Cerebellar cortex (tissue), 1 donor: ENCODE data around the gene PIH1D1.
"Not testable (repeated sequence)": the region's sequence is repeated elsewhere in the genome, so short reads cannot be mapped to it uniquely, and the experiment has no call there.

Experiments
- DNase-seq: peaks from one replicate; pipeline ENCODE4 v3.0.0-alpha.2; 2015; ENCODE audit warnings: low spot score

PIH1D1 gene

GRCh38 chr19:49481020-49481683 lies 29.5 kb upstream of the PIH1D1 start:
- no peak for DNase-seq

GRCh38 chr19:49479975-49480628 lies 28.5 kb upstream of the PIH1D1 start:
- DNase-seq = no peak

- peak; percentile 75 for DNase-seq
Observed at GRCh38 chr19:49475995-49476880, 24.6 kb upstream of the PIH1D1 start.

- DNase-seq = no peak
Observed at GRCh38 chr19:49475191-49475917, 23.7 kb upstream of the PIH1D1 start.

- DNase-seq = no peak
Observed at GRCh38 chr19:49474542-49474924, 22.9 kb upstream of the PIH1D1 start.

- DNase-seq = no peak
Observed at GRCh38 chr19:49473868-49474541, 22.4 kb upstream of the PIH1D1 start, which contains the start of gene FLT3LG. TSS of gene FLT3LG (plus strand) at chr19:49474215. CDS start at chr19:49474640, 425 bp downstream.

- DNase-seq = not testable (repeated sequence)
Observed at GRCh38 chr19:49473501-49473867, 21.9 kb upstream of the PIH1D1 start.

- no peak for DNase-seq
Observed at GRCh38 chr19:49472936-49473335, 21.3 kb upstream of the PIH1D1 start.

- no peak for DNase-seq
Observed at GRCh38 chr19:49470615-49470978, 19.0 kb upstream of the PIH1D1 start.

GRCh38 chr19:49469828-49470614 lies 18.4 kb upstream of the PIH1D1 start:
- DNase-seq = no peak

GRCh38 chr19:49468746-49469447 lies 17.3 kb upstream of the PIH1D1 start:
- peak; percentile 70 for DNase-seq

GRCh38 chr19:49468199-49468598 lies 16.6 kb upstream of the PIH1D1 start:
- no peak for DNase-seq

- no peak for DNase-seq
Observed at GRCh38 chr19:49465371-49465770, 13.8 kb upstream of the PIH1D1 start.

GRCh38 chr19:49463960-49464740 lies 12.5 kb upstream of the PIH1D1 start:
- DNase-seq = no peak

GRCh38 chr19:49462492-49462891 lies 10.9 kb upstream of the PIH1D1 start:
- DNase-seq = no peak

GRCh38 chr19:49461656-49462055 lies 10.0 kb upstream of the PIH1D1 start:
- no peak for DNase-seq

GRCh38 chr19:49461130-49461529 lies 9.5 kb upstream of the PIH1D1 start:
- DNase-seq = not testable (repeated sequence)

- DNase-seq = no peak
Observed at GRCh38 chr19:49459388-49459787, 7.8 kb upstream of the PIH1D1 start.

GRCh38 chr19:49458567-49458903 lies 6.9 kb upstream of the PIH1D1 start:
- no peak for DNase-seq
